Measurements from ENCODE around the gene RASGRP2. TPM values are rescaled to one million over a fixed set of nuclear protein-coding genes. Genes with fewer than 3 reads are reported as not detected.

The RASGRP2 gene
- total RNA-seq, 3 donors from 2014 or later = 10.0 to 12.5 (median 11.5) TPM

DNA sequence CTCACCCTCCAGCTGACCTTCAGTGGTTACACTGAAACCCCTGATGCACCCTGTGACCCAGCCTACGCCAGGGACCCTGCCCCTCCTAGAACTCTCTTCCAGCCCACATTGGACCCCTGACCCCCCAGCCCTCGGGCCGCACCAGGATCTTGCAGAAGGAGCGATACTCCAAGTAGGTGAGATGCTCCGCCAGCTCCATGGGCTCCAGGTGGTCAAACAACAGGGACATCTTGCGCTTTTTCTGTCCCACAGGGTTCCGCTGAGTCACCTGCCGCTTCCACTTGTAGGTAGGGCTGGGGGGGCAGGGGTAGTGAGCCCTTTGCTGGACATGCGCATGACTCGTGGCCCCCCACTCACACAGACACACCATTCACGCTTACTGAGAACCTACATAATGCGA is 4.1 kb downstream of the RASGRP2 start:
- DNase-seq (ENCODE audit: low spot score in 2 of 2) = no peak
- no peak overlapping the region for H3K27ac ChIP-seq
- peaks cover 0 to 18% of the 10 kb centered on the region in 2 donors for H3K27me3 ChIP-seq
- no peak for TF ChIP-seq POLR2A (IDR thresholded peaks at IDR 0.05)
- TF ChIP-seq POLR2AphosphoS5 (IDR thresholded peaks at IDR 0.05) = no peak
- TF ChIP-seq, protein P1, sequence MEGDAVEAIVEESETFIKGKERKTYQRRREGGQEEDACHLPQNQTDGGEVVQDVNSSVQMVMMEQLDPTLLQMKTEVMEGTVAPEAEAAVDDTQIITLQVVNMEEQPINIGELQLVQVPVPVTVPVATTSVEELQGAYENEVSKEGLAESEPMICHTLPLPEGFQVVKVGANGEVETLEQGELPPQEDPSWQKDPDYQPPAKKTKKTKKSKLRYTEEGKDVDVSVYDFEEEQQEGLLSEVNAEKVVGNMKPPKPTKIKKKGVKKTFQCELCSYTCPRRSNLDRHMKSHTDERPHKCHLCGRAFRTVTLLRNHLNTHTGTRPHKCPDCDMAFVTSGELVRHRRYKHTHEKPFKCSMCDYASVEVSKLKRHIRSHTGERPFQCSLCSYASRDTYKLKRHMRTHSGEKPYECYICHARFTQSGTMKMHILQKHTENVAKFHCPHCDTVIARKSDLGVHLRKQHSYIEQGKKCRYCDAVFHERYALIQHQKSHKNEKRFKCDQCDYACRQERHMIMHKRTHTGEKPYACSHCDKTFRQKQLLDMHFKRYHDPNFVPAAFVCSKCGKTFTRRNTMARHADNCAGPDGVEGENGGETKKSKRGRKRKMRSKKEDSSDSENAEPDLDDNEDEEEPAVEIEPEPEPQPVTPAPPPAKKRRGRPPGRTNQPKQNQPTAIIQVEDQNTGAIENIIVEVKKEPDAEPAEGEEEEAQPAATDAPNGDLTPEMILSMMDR (IDR thresholded peaks at IDR 0.05) = no peak
- H3K4me1 ChIP-seq = peaks cover 8 to 13% of the 10 kb centered on the region in 2 donors
- no peak overlapping the region for H3K4me3 ChIP-seq
- no peaks in the 10 kb centered on the region for H3K36me3 ChIP-seq
- intact Hi-C loops (cut with DNase I; ENCODE audit: low total_unique reads) = no loop called here
- H3K9me3 ChIP-seq = no peaks in the 10 kb centered on the region

DNA sequence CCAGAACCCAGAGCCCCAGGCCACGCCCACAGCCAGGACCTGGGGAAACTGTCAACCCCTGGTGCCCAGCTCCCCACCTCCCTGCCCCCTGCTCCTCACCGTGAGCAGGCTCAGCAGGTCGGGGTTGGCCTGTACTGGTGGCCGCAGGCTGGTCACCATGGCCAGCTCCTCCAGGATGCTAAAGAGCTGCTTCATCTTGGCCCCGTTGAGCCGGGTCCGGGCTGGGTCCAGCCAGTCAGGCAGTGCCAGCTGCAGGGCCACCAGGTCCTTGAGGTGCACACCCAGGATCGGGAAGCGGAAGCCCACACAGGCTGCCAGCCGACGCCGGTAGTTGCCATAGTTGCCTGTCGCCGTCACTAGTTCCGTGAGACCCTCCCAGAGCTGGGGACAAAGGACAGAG is 7.3 kb downstream of the RASGRP2 start:
- Histone ChIP-seq H3K4me3 (no peak overlapping the region), H3K27ac (no peak overlapping the region), H3K27me3 (no peaks in the 10 kb centered on the region), H3K36me3 (no peaks in the 10 kb centered on the region), H3K4me1 (no peaks in the 10 kb centered on the region), H3K9me3 (no peaks in the 10 kb centered on the region)
- DNase-seq (ENCODE audit: low spot score in 2 of 2) = no peak
- intact Hi-C loops (cut with DNase I; ENCODE audit: low total_unique reads) = no loop called here
- no peak for TF ChIP-seq POLR2AphosphoS5 (IDR thresholded peaks at IDR 0.05)
- TF ChIP-seq, protein P1 (IDR thresholded peaks at IDR 0.05) = no peak
- TF ChIP-seq POLR2A (IDR thresholded peaks at IDR 0.05) = no peak

DNA sequence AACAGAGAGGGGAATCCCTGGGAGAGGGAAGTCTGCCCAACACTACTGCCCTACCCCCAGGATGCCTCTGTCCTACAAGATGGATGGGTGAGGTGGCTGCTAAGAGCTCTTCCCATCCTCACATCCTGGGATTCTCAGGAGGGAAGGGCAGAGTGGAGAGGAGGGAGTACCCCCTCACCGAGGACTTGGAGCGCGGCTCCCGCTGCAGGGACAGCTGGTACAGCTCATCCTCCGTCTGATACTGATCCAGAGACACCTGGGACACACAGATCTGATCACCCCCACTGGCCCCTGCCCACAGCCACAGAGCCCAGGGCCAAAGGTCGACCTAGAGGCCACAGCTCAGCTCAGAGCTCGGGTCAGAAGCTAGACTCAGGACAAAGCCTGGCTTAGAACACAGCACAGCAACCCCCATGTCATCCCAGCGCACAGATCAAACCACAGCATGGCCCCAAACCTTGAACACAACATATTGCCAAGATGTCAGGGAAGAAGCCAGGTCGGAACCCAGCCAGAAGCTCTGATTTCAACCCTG is 8.2 kb downstream of the RASGRP2 start:
- Histone ChIP-seq H3K9me3 (no peaks in the 10 kb centered on the region), H3K27ac (no peak overlapping the region), H3K36me3 (no peaks in the 10 kb centered on the region), H3K27me3 (no peaks in the 10 kb centered on the region), H3K4me3 (no peak overlapping the region), H3K4me1 (no peaks in the 10 kb centered on the region)
- TF ChIP-seq POLR2A (IDR thresholded peaks at IDR 0.05) (no peak), POLR2AphosphoS5 (IDR thresholded peaks at IDR 0.05) (no peak)
- TF ChIP-seq, protein P1 (IDR thresholded peaks at IDR 0.05) = no peak
- intact Hi-C loops (cut with DNase I; ENCODE audit: low total_unique reads) = no loop called here
- DNase-seq (ENCODE audit: low spot score in 2 of 2) = no peak

DNA sequence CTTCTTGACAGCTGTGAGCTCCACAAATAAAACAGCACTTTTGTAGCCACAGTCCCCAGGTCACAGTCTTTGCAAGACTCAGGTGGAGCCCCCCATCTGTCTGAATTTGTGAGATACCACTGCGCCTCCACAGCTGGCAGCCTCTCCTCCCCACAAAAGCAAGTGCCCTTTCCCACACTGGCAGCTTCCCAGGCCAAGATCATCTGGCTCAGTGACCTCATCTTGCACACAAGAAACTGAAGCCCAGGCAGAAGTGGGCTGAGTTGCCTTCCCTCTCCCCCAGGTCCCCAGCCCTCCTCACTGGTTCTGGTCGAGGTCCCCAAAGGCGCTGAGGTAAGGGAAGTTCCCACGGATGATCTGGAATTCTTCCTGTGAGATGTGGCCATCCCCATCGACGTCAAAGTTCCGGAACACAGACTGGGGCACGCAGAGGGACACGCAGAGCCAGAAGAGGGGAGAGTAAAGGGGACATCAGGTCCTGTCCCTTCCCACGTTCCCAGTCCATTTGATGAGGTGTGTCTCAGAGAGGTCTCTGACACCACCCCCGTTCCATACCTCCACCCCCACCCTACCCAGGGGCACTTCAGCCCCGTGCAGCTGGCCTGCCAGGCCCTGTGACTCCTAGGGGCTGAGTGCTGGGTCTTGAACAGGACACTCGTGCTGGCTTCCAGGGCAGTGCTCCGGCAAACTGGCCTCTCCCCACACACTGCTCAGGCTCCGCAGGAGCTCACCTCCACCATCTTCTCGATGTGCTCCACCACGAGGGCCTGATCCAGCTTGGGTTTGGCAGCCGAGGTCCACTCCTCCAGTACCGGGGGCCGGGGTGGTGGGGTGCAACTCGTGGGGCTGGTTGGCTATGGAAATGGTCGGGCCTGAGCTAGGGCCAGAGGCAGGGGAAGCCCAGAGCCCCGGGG is 8.9 kb downstream of the RASGRP2 start:
- no peak overlapping the region for H3K4me3 ChIP-seq
- no peaks in the 10 kb centered on the region for H3K36me3 ChIP-seq
- no peak overlapping the region for H3K27ac ChIP-seq
- H3K4me1 ChIP-seq = no peaks in the 10 kb centered on the region
- no peaks in the 10 kb centered on the region for H3K9me3 ChIP-seq
- DNase-seq (ENCODE audit: low spot score in 2 of 2) = no peak
- intact Hi-C loops (cut with DNase I; ENCODE audit: low total_unique reads) = no loop called here
- H3K27me3 ChIP-seq = no peaks in the 10 kb centered on the region
- TF ChIP-seq, protein P1 (IDR thresholded peaks at IDR 0.05) = no peak
- no peak for TF ChIP-seq POLR2A (IDR thresholded peaks at IDR 0.05)

DNA sequence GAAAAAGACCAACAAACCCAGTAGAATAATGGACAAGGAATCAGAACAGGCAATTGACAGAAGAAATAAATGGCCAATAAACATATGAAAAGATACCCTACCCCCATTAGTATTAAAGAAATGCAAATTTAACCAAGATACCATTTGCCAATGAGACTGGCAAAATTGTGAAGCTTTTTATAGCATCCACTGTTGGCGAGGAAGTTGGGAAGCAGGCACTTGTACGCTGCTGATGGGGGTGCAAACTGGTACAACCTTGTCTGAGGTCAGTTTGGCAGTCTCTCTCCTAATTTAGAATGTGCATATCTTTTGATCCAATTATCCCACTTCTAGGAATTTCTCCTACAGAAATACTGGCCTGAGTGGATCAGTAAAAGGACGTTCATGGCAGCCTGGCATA is 12.3 kb downstream of the RASGRP2 start:
- Histone ChIP-seq H3K9me3 (no peaks in the 10 kb centered on the region), H3K27ac (no peak overlapping the region), H3K27me3 (no peaks in the 10 kb centered on the region), H3K4me3 (no peak overlapping the region), H3K4me1 (no peaks in the 10 kb centered on the region), H3K36me3 (no peaks in the 10 kb centered on the region)
- no peak for TF ChIP-seq POLR2A (IDR thresholded peaks at IDR 0.05)
- TF ChIP-seq, protein P1 (IDR thresholded peaks at IDR 0.05) = no peak
- no peak for TF ChIP-seq POLR2AphosphoS5 (IDR thresholded peaks at IDR 0.05)
- intact Hi-C loops (cut with DNase I; ENCODE audit: low total_unique reads) = no loop called here
- no peak for DNase-seq (ENCODE audit: low spot score in 2 of 2)
